ENCODE results near the gene SNPH. TPM values are rescaled to one million over a fixed set of nuclear protein-coding genes. Genes with fewer than 3 reads are reported as not detected.
A peak's percentile ranks its signal among the peaks of the same experiment; 100 is the strongest.

SNPH gene
- total RNA-seq, 1 experiment from 2014 or later, result 5.4 TPM

DNA sequence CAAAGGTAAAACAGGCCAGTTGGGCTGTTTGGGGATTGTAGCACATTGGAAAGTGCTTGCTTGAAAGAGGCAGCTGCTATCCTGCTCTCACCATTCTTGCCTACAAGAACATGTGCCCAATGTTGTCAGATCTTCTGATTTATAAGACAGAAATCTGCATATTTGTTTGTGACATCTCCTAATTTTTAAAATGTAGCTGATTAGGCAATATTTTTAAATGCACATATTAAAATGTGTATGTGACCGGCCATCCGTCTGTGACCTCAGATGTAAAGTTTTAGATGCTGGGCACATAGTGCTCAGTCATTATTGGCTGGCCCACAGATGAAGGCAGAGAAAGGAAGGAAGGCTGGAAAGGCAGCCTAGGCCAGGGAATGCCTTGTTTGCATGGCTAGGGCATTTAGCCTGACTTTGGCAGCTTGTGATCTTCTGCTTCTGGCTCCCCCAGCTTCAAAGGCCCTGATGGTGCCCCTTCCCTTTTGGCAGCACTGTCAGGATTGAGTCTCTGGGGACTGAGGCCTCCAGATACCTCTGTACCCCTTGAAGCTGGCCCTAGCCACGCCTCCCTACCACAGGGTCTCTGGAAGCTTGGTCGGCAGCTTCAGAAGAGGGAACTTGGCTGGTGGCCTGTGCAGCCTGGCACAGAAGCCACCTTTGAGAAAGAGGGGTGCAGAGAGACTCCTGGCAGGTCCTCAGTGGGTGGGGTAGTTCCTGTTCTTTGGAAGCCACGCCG lies 6.4 kb downstream of the SNPH start:
- Histone ChIP-seq H3K27ac (no peak overlapping the region), H3K4me3 (no peak overlapping the region), H3K27me3 (replicated peaks) (no peaks in the 10 kb centered on the region), H3K9me3 (replicated peaks) (no peaks in the 10 kb centered on the region), H3K4me1 (replicated peaks) (no peaks in the 10 kb centered on the region), H3K36me3 (peaks cover 2% of the 10 kb centered on the region; the same call in 1 of the 2 replicates)
- no peak for DNase-seq (ENCODE audit: low read depth in 1 of 2, low spot score in 2 of 2)

DNA sequence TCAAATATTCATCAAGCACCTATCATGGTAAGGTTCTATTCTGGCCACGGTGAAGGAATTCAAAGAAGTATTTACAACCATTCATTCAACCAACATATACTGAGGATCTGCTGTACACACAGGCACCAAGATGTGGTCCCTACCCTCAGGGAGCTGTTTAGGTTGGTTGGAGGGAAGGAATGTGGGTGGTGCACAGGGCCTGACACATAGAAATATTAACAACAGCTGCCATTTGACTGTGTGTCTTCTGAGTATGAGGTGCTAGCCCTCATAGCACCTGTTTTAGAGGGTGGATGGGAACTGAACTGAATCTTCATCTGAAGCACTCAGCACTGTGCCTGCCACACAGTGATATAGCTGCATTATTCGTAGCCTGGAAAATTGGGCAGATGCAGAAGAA lies 7.3 kb downstream of the SNPH start:
- H3K27me3 ChIP-seq (replicated peaks), result no peaks in the 10 kb centered on the region
- no peak overlapping the region for H3K27ac ChIP-seq
- no peak overlapping the region for H3K4me3 ChIP-seq
- H3K36me3 ChIP-seq, result peaks cover 2% of the 10 kb centered on the region; the same call in 1 of the 2 replicates
- DNase-seq (ENCODE audit: low read depth in 1 of 2, low spot score in 2 of 2), result no peak
- no peaks in the 10 kb centered on the region for H3K4me1 ChIP-seq (replicated peaks)
- no peaks in the 10 kb centered on the region for H3K9me3 ChIP-seq (replicated peaks)

DNA sequence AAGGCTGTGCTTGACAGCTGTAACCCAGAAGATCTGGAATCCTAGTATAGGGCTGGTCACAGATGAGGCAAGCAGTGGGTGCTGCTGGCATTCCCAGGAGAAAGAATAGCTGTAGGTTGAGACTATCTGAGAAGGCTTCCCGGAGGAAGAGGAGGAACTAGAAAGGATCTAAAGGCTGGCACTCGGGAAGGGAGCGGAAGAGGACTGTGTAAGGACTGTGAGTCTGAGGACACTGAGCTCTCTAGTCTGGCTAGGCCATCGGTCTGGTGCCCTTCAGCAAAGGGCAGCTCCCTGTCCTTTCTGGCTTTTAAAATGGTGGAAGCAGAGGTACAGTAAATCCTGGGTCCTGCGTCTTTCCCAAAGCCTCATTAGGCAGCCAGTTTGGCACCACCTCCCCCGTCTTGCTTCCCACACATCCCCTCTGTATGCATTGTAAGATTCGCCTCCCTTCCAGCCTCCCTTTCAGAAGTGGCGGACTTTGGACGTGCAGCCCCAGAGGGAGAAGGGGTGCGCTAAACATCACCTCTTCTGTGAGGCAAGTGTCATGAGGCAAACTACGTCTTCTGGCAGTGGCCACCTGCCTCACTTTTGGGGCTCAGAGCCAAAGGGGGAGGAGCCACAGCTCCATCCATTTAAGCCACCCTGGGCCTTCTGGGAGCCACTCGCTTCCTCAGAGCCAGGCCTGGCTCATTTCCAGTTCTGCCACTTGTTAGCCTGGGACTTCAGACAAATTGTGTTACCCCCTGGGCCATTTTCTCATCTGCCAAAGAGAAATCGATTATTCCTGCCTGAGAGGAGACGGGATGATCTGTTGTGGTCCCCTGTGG lies 8.6 kb downstream of the SNPH start:
- no peak for DNase-seq (ENCODE audit: low read depth in 1 of 2, low spot score in 2 of 2)
- H3K9me3 ChIP-seq (replicated peaks), result no peaks in the 10 kb centered on the region
- peaks cover 2% of the 10 kb centered on the region; the same call in 1 of the 2 replicates for H3K36me3 ChIP-seq
- no peaks in the 10 kb centered on the region for H3K4me1 ChIP-seq (replicated peaks)
- no peak overlapping the region for H3K4me3 ChIP-seq
- H3K27ac ChIP-seq, result no peak overlapping the region
- H3K27me3 ChIP-seq (replicated peaks), result no peaks in the 10 kb centered on the region

DNA sequence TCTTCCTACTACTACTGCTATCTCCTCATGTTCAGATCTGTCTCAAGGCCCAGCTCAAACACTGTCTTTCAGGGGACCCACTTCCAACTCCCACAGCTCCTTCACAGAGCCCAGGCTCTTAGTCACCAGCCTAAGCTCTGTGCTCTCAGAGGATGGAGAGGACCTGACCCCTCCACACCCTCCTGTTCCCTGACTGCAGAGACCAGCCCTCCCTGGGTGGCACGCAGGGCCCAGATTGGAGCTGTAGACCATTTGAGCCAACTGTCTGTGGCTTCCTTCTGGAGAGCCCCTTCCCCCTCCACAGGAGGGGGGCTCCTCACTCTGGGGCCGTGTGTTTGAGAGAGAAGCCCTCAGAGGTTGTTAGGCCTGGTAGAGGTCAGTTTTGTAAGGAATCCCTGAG lies 9.8 kb downstream of the SNPH start:
- no peaks in the 10 kb centered on the region for H3K9me3 ChIP-seq (replicated peaks)
- DNase-seq (ENCODE audit: low read depth in 1 of 2, low spot score in 2 of 2), result no peak
- H3K27me3 ChIP-seq (replicated peaks), result no peaks in the 10 kb centered on the region
- H3K27ac ChIP-seq, result no peak overlapping the region
- peaks cover 5% of the 10 kb centered on the region for H3K4me1 ChIP-seq (replicated peaks)
- peaks cover 2% of the 10 kb centered on the region; the same call in 1 of the 2 replicates for H3K36me3 ChIP-seq
- no peak overlapping the region for H3K4me3 ChIP-seq

DNA sequence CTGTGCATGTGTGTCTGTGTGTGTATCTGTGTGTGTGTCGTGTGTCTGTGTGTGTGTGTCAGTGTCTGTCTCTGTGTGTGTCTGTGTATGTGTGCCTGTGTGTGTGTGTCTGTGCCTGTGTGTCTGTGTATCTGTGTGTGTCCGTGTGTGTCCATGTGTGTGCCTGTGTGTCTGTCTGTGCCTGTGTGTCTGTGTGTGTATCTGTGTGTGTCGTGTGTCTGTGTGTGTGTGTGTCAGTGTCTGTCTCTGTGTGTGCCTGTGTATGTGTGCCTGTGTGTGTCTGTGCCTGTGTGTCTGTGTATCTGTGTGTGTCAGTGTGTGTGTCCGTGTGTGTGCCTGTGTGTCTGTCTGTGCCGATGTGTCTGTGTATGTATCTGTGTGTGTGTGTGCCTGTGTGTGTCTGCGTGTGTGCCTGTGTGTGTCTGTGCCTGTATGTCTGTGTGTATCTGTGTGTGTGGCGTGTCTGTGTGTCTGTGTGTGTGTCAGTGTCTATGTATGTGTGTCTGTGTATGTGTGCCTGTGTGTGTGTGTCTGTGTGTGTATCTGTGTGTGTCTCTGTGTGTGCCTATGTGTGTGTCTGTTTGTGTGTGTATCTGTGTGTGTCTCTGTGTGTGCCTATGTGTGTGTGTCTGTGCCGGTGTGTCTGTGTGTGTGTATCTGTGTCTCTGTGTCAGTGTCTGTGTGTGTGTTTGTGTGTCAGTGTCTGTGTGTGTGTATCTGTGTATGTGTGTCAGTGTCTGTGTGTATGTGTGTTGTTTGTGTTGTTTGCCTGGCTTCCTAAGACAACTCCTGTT lies 11.6 kb downstream of the SNPH start:
- no peaks in the 10 kb centered on the region for H3K9me3 ChIP-seq (replicated peaks)
- no peaks in the 10 kb centered on the region for H3K27me3 ChIP-seq (replicated peaks)
- H3K4me1 ChIP-seq (replicated peaks), result peaks cover 5% of the 10 kb centered on the region

DNA sequence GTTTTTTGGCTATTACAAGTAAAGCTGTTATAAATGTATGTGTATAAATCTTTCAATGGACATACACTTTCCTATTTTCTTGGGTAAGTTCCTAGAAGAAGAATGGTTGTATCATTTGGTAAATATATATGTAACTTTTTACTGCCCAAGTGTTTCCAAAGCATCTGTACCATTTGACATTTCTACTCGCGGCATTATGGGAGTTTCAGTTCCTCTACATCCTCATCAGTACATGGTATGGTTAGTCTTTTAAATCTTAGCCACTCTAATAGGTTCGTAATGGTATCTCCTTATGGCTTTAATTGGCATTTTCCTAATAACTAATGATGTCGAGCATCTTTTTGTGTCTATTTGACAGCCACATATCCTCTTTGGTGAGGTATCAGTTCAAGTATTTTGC lies 12.9 kb downstream of the SNPH start:
- no peaks in the 10 kb centered on the region for H3K36me3 ChIP-seq
- no peaks in the 10 kb centered on the region for H3K9me3 ChIP-seq (replicated peaks)
- H3K27ac ChIP-seq, result no peak overlapping the region
- peaks cover 9% of the 10 kb centered on the region for H3K4me1 ChIP-seq (replicated peaks)
- H3K4me3 ChIP-seq, result no peak overlapping the region
- no peaks in the 10 kb centered on the region for H3K27me3 ChIP-seq (replicated peaks)
- no peak for DNase-seq (ENCODE audit: low read depth in 1 of 2, low spot score in 2 of 2)

More for the DNA sequence above, 11.6 kb downstream of the SNPH start:
- H3K27ac ChIP-seq, result no peak overlapping the region
- no peak overlapping the region for H3K4me3 ChIP-seq
- DNase-seq (ENCODE audit: low read depth in 1 of 2, low spot score in 2 of 2), result no peak
- H3K36me3 ChIP-seq, result peaks cover 2% of the 10 kb centered on the region; the same call in 1 of the 2 replicates

DNA sequence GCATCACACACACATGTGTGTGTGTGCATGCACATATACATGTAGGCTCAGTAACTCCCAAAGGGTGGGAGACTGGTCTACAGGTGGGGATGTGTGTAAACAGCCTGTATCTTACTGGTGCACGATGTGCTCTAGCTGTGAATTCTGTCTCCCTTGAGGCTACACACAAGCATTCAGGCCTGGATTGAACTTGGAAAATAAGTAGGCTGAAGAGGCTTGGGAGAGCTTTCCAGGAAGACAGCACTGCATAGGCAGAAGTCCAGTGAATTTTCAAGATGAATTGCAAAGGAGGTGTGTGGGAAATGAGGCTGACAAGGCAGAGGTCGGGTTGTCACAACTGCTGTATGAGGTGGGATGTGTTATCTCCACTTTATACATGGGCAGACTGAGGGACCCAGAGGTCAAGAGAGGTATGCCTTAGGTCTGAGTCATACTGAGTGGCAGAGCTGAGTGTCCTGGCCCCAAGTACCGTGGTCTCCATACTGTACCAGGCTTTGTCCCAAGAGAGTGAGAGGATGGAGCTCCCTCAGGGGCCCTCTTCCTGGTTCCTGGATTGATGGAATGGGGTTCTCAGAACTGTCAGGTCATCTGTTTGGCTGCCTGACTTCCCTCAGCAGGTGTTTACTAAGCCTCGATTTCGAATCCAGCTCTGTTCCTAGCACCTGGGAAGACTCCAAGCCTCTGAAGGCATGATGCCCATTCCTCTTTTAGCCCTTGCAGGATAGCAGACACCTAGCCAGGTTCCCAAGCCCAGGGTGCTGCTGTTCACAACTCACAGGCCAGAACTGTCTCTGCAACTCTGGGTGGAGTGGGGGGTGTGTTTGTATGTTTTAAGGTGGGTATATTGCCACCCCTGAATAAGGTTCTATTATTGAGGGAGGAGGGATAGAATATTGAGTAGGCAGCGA lies 14.4 kb downstream of the SNPH start:
- peak in 1 of 2 experiments; percentile 34 for DNase-seq (ENCODE audit: low read depth in 1 of 2, low spot score in 2 of 2)
- Histone ChIP-seq H3K4me1 (replicated peaks) (peaks cover 15% of the 10 kb centered on the region), H3K4me3 (no peak overlapping the region), H3K27me3 (replicated peaks) (no peaks in the 10 kb centered on the region), H3K36me3 (no peaks in the 10 kb centered on the region), H3K27ac (no peak overlapping the region), H3K9me3 (replicated peaks) (no peaks in the 10 kb centered on the region)

DNA sequence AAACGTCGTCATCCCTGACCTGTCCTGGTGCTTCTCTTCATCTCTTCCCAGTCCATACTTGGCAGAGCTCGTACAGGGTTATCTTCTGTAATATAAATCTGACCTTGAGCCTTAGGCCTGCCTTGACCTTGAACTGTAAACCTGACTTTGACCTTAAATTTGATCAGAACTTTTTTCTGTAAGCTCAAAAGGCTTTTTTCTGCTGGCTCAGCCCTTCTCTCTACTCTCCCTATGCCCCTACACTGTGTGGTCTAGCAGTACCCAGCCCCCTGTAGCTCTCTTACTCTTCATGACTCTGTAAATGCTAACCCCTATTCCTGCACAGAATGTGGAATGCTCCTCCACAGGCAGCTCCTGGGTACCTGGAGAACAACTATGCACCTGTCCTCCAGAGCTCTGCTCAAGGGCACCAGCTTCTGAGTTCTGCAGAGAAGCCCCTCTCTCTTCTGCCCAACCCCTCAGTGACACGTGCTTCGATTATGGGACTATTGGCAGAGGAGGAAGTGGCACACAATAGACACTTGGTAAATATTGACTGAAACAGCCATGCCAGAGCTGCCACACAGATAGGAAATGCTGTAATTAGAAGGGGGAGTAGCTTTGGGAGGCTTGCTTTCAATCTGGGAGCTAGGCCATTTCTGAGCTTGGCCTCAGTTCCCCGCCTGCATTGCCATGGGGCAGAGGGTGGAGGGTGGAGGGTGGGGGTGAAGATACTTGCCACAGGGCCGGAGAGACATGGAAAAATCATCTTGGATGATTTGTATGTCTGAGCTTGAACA lies 15.4 kb downstream of the SNPH start:
- H3K4me1 ChIP-seq (replicated peaks), result peaks cover 15% of the 10 kb centered on the region
- no peaks in the 10 kb centered on the region for H3K9me3 ChIP-seq (replicated peaks)
- H3K36me3 ChIP-seq, result no peaks in the 10 kb centered on the region
- no peak overlapping the region for H3K27ac ChIP-seq
- H3K27me3 ChIP-seq (replicated peaks), result no peaks in the 10 kb centered on the region
- H3K4me3 ChIP-seq, result no peak overlapping the region
- peak in 1 of 2 experiments; percentile 15 for DNase-seq (ENCODE audit: low read depth in 1 of 2, low spot score in 2 of 2)

DNA sequence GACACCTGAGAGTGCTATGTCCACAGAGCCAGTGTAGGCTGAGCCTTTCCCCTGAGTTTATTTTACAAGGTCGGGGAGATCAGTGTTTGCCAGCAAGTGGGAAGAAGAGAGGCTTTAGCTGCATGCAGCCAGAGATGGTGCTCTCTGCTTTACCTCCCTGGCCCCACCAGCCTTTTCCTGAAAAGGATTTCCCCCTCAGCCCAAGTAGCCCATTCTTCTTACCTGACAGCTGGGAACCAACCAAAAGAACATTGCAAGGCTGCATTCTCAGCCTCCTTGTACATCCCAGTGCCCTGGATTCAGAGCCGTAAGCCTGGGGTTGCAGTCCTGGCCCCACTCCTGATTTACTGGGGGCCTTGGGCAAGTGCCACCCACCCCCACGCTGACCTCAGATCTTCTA lies 16.9 kb downstream of the SNPH start:
- Histone ChIP-seq H3K4me1 (replicated peaks) (peaks cover 15% of the 10 kb centered on the region), H3K27ac (no peak overlapping the region), H3K4me3 (no peak overlapping the region), H3K36me3 (no peaks in the 10 kb centered on the region), H3K9me3 (replicated peaks) (no peaks in the 10 kb centered on the region), H3K27me3 (replicated peaks) (no peaks in the 10 kb centered on the region)
- DNase-seq (ENCODE audit: low read depth in 1 of 2, low spot score in 2 of 2), result peak in 1 of 2 experiments; percentile 16

DNA sequence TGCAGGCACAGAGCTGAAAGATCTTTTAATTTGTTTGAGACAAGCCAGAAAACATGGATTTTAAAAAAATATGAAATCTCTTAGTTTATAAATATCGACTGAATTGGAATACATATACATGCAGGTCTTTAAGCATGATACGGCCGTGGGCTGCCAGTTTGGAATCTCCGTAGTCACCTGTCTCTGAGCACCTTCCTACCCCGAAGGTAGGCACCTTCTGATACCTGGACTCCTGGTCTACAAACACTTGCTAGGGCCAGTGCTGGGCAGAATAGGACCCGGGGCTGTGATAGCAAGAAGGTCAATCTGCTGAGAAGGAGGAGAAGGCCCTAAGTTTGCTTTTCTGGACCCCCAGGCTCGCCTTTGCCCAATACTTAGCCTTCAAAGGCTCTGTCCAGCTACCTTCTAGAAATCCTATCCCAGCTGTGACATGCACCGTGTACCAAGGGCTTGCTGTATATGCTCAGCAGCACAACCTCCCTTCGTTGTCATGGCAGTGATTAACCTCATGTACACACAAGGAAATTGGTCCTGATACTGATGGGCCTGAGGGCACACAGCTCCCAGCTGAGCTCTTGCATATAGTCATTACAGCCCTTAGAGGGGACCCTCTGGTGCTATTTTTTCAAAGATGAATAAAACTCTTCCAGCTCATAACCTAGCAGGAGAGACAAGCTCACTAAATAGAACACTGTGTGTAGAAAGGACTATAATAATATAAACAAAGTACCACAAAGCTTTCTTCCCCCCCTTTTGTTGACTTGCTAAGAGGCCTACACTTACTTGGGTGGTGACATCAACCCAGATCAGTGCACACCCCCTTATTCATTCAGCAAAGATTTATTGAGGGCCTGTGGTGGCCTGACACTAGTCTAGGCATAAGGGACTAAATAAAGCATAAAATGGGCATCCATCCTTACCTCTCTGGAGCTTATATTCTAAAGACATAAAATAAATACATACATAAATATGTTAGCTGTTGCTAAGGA lies 17.7 kb downstream of the SNPH start:
- Histone ChIP-seq H3K27me3 (replicated peaks) (no peaks in the 10 kb centered on the region), H3K9me3 (replicated peaks) (no peaks in the 10 kb centered on the region), H3K4me1 (replicated peaks) (peaks cover 15% of the 10 kb centered on the region), H3K4me3 (no peak overlapping the region), H3K36me3 (no peaks in the 10 kb centered on the region), H3K27ac (no peak overlapping the region)
- peak in 1 of 2 experiments; percentile 38 for DNase-seq (ENCODE audit: low read depth in 1 of 2, low spot score in 2 of 2)

DNA sequence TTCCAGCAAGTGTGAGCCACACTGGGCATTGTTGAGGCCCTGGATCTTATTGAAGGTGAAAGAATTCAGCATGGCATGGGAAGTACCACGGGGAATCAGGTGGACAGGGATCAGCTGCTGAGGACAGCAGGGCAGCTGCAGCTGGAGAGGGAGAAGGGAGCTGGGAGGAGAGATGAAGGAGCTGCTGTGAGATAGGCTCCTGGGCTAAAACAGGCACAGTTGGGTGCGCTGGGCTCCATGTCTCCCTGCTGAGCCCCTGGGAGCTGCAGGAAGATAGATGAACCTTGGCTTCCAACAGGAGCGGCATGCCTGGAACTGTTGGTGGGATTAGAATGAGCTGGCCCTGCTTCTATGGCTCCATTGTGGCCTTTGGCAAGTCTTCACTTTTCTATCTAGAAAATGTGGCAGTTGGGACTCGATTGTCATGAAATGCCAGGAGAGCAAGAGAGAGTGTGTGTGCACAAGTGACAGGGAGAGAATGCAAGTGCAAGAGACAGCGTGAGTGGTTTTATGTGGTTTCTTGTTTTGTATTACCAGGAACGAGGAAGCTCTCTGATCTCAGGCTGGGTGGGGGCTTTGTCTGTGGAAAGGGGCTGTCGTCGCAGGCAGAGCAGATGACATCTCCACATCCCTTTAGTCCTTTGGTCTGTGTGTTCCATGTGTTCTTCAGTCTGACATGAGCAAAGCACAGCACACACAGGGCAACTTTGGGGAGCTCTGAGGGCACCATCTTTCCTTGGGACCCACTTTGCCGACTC lies 20.4 kb downstream of the SNPH start:
- peaks cover 23% of the 10 kb centered on the region for H3K4me1 ChIP-seq (replicated peaks)
- H3K27ac ChIP-seq, result no peak overlapping the region
- DNase-seq (ENCODE audit: low read depth in 1 of 2, low spot score in 2 of 2), result no peak
- H3K9me3 ChIP-seq (replicated peaks), result no peaks in the 10 kb centered on the region
- H3K27me3 ChIP-seq (replicated peaks), result no peaks in the 10 kb centered on the region
- no peaks in the 10 kb centered on the region for H3K36me3 ChIP-seq
- H3K4me3 ChIP-seq, result no peak overlapping the region
